LNCaP clone FGC (cell line): ENCODE data around the gene MAML1.

ENCODE experiments used
- DNase-seq: peaks from one replicate; pipeline ENCODE4 v3.0.0-alpha.2; 2011; ENCODE audit warnings: low read depth
- H3K4me3 ChIP-seq: 2 replicates; pipeline ENCODE4 v1.5.1; 2011; ENCODE audit warnings: mild to moderate bottlenecking, low read depth, low read length, control low read depth
- CTCF ChIP-seq: IDR thresholded peaks from 2 replicates; pipeline ENCODE4 v1.5.1; 2012; ENCODE audit warnings: mild to moderate bottlenecking; ENCODE audit not compliant: control insufficient read depth, insufficient read depth; ENCODE audit errors: extremely low read depth

The MAML1 gene

GRCh38 chr5:179763215-179763945 is 30.8 kb downstream of the MAML1 start:
- peak; percentile 43 for DNase-seq
- no peak overlapping the region for H3K4me3 ChIP-seq

GRCh38 chr5:179764056-179764455 is 31.4 kb downstream of the MAML1 start:
- DNase-seq: no peak
- no peak overlapping the region for H3K4me3 ChIP-seq
- no peak for TF ChIP-seq CTCF

More at GRCh38 chr5:179763215-179763945, 30.8 kb downstream of the MAML1 start:
- TF ChIP-seq CTCF: peak; percentile 93

- TF ChIP-seq CTCF: no peak
- no peak for DNase-seq
- H3K4me3 ChIP-seq: no peak overlapping the region
Measured at GRCh38 chr5:179765400-179765799, 32.8 kb downstream of the MAML1 start.

GRCh38 chr5:179766021-179766725 is 33.6 kb downstream of the MAML1 start:
- no peak for TF ChIP-seq CTCF
- DNase-seq: no peak
- no peak overlapping the region for H3K4me3 ChIP-seq

GRCh38 chr5:179766726-179767455 is 34.3 kb downstream of the MAML1 start:
- no peak overlapping the region for H3K4me3 ChIP-seq

More at GRCh38 chr5:179766726-179767455, 34.3 kb downstream of the MAML1 start:
- no peak for TF ChIP-seq CTCF
- DNase-seq: no peak
